Muscle of leg (tissue), 11 donors: Measurements from ENCODE around the gene ABCA2. TPM values are rescaled to one million over a fixed set of nuclear protein-coding genes. Genes with fewer than 3 reads are reported as not detected.
"Not testable (repeated sequence)": the region's sequence is repeated elsewhere in the genome, so short reads cannot be mapped to it uniquely, and the experiment has no call there.

Experiments used
- DNase-seq: peaks from one replicate; pipeline ENCODE4 v3.0.0; 2013
- H3K27ac ChIP-seq: one replicate; pipeline ENCODE4 v1.5.1; 2013; ENCODE audit warnings: mild to moderate bottlenecking, low read length, control low read depth
- H3K27me3 ChIP-seq: one replicate; pipeline ENCODE4 v1.6.1; 2013; ENCODE audit warnings: low read length; ENCODE audit not compliant: control insufficient read depth, insufficient read depth
- H3K36me3 ChIP-seq: one replicate; pipeline ENCODE4 v1.6.1; 2013; ENCODE audit warnings: low read length; ENCODE audit not compliant: control insufficient read depth, insufficient read depth
- H3K4me1 ChIP-seq: one replicate; pipeline ENCODE4 v1.6.1; 2013; ENCODE audit warnings: low read length; ENCODE audit not compliant: control insufficient read depth, insufficient read depth
- H3K4me3 ChIP-seq: one replicate; pipeline ENCODE4 v1.5.1; 2013; ENCODE audit warnings: low read length, control low read depth
- H3K9me3 ChIP-seq: replicated peaks from 2 replicates; pipeline ENCODE4 v1.6.1; 2013; ENCODE audit warnings: low read depth, low read length; ENCODE audit not compliant: control insufficient read depth
- WGBS: methylation state at CpG from one replicate; pipeline ENCODE4 v1.1.5; 2013; ENCODE audit warnings: missing lambda C conversion rate; ENCODE audit not compliant: insufficient coverage; 5-methylcytosine and 5-hydroxymethylcytosine counted together
- polyA plus RNA-seq, 8 donors: library from polyadenylated mRNA; unstranded; fragments of 120-200 nt; gene quantifications; one replicate each; pipeline versions ENCODE4 v1.2.1 to v1.2.3, GENCODE V29; 2013; ENCODE audit warnings: inconsistent platforms in 1 of 8, low replicate concordance in 1 of 8; ENCODE audit not compliant: insufficient read length in 8 of 8, insufficient read depth in 1 of 8
- total RNA-seq: library from RNA; stranded (reverse); fragments of 120-200 nt; gene quantifications from one replicate; pipeline ENCODE4 v1.2.4, GENCODE V29; 2013

ABCA2 gene
- total and polyA plus RNA-seq, 9 donors, result 8.3 to 24.8 (median 18.8) TPM

- peaks cover 2% of the 10 kb centered on the region for H3K27me3 ChIP-seq
- peak; percentile 54 for DNase-seq
- 44% methylated on average over 50 of the region's 55 CpGs for WGBS
- no peak overlapping the region for H3K27ac ChIP-seq
- no peaks in the 10 kb centered on the region for H3K36me3 ChIP-seq
- H3K4me1 ChIP-seq, result peaks cover 20% of the 10 kb centered on the region
- no peak overlapping the region for H3K4me3 ChIP-seq
- H3K9me3 ChIP-seq, result no peaks in the 10 kb centered on the region
Observed at GRCh38 chr9:137064027-137064879, 36.2 kb upstream of the ABCA2 start.

GRCh38 chr9:137063311-137064026 is 35.4 kb upstream of the ABCA2 start:
- Histone ChIP-seq H3K4me1 (peaks cover 13% of the 10 kb centered on the region), H3K27me3 (no peaks in the 10 kb centered on the region), H3K4me3 (no peak overlapping the region), H3K9me3 (no peaks in the 10 kb centered on the region), H3K27ac (no peak overlapping the region), H3K36me3 (no peaks in the 10 kb centered on the region)
- 77% methylated on average over 24 of the region's 26 CpGs for WGBS
- no peak for DNase-seq

- H3K27ac ChIP-seq, DNase-seq, H3K36me3 ChIP-seq, H3K4me3 ChIP-seq, H3K27me3 ChIP-seq, H3K9me3 ChIP-seq: not testable (repeated sequence)
- H3K4me1 ChIP-seq, result peaks cover 12% of the 10 kb centered on the region
- WGBS, result 73% methylated on average over 4 of the region's 9 CpGs
Observed at GRCh38 chr9:137062798-137063197, 34.8 kb upstream of the ABCA2 start.

GRCh38 chr9:137062384-137062783 is 34.3 kb upstream of the ABCA2 start:
- Histone ChIP-seq H3K9me3 (no peaks in the 10 kb centered on the region), H3K36me3 (no peaks in the 10 kb centered on the region), H3K4me1 (peaks cover 16% of the 10 kb centered on the region), H3K27me3 (no peaks in the 10 kb centered on the region), H3K4me3 (no peak overlapping the region), H3K27ac (no peak overlapping the region)
- DNase-seq, result no peak
- WGBS, result 87% methylated on average over 12 of the region's 15 CpGs

- no peak for DNase-seq
- Histone ChIP-seq H3K4me1 (peaks cover 41% of the 10 kb centered on the region), H3K27me3 (peaks cover 18% of the 10 kb centered on the region), H3K9me3 (no peaks in the 10 kb centered on the region), H3K36me3 (no peaks in the 10 kb centered on the region), H3K4me3 (no peak overlapping the region), H3K27ac (no peak overlapping the region)
- WGBS, result 70% methylated on average over 6 of the region's 9 CpGs
Observed at GRCh38 chr9:137058521-137059234, 30.6 kb upstream of the ABCA2 start.

DNA sequence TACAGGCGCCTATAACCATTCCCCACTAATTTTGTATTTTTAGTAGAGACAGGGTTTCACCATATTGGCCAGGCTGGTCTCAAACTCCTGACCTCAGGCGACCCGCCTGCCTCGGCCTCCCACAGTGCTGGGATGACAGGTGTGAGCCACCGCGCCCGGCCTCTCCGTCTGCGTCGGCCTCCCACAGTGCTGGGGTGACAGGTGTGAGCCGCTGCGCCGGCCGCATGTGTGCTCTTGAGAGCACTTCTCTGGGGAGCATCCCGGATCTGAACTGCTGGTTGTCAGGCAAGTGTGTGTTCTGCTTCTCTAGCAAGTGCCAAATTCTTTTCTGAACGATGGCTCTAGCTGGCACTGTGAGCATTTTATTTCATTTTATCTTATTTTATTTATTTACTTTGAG is 29.5 kb upstream of the ABCA2 start:
- H3K4me1 ChIP-seq, result peaks cover 51% of the 10 kb centered on the region
- peak overlapping the region; percentile 42 for H3K27ac ChIP-seq
- H3K36me3 ChIP-seq, result no peaks in the 10 kb centered on the region
- peaks cover 29% of the 10 kb centered on the region for H3K27me3 ChIP-seq
- no peak overlapping the region for H3K4me3 ChIP-seq
- peak; percentile 54 for DNase-seq
- no peaks in the 10 kb centered on the region for H3K9me3 ChIP-seq
- WGBS, result 45% methylated on average over 13 of the region's 16 CpGs

GRCh38 chr9:137056739-137057415 is 28.8 kb upstream of the ABCA2 start:
- Histone ChIP-seq H3K4me3 (no peak overlapping the region), H3K4me1 (peaks cover 54% of the 10 kb centered on the region), H3K27me3 (peaks cover 35% of the 10 kb centered on the region), H3K27ac (peak overlapping the region; percentile 42), H3K9me3 (no peaks in the 10 kb centered on the region), H3K36me3 (no peaks in the 10 kb centered on the region)
- peak; percentile 57 for DNase-seq
- 64% methylated on average over 8 of the region's 17 CpGs for WGBS

DNA sequence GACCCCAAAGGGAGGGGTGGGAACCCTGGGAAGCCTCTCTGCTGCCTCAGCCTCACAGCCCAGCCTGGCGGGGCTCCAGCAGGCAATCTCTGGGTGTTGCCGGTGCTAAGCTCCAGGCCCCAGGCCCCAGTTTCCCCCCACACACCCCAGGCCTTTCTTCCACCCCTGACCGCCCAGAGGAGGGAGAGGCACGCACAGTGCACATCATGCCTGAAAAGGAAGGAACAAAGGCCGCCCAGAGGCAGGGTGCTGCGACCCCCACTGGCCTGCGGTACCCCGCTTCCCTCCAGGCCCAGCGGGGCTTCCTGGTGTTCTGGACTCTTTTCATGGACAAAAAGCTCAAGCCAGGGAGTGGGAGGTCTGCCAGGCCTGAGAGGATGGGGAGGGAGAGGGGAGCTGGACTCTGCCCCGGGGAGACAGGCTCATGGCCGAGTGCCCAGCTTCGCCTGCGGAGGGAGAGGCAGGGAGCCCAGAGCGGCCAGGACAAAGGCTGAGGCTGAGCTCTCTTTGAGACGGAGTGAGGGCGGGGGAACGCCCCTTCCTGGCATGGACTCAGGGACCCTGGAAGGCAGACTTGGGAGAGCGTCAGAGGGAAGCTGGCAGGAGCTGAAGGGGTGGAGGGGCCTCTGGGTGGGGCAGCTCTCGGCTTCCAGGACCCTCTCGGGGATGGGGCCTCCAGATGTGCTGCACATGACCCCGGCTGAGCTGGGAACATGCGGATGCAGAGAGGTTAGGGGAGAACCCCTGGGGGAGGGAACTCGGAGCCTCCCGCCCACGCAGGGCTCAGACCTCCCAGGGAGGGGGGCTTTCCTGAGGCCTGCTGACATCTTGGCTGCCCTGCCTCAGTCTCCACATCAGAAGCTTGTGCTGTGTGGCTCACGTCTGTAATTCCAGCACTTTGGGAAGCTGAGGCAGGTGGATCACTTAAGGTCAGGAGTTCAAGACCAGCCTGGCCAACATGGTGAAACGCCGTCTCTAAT is 27.6 kb upstream of the ABCA2 start:
- Histone ChIP-seq H3K27me3 (peaks cover 46% of the 10 kb centered on the region), H3K4me1 (peaks cover 58% of the 10 kb centered on the region)

GRCh38 chr9:137054932-137055384 is 26.9 kb upstream of the ABCA2 start:
- no peaks in the 10 kb centered on the region for H3K36me3 ChIP-seq
- 44% methylated on average over 14 of the region's 17 CpGs for WGBS
- DNase-seq, result no peak
- peak overlapping the region; percentile 78 for H3K27ac ChIP-seq
- no peak overlapping the region for H3K4me3 ChIP-seq
- peaks cover 53% of the 10 kb centered on the region for H3K27me3 ChIP-seq
- no peaks in the 10 kb centered on the region for H3K9me3 ChIP-seq
- peaks cover 58% of the 10 kb centered on the region for H3K4me1 ChIP-seq

More for the DNA sequence above, 27.6 kb upstream of the ABCA2 start:
- H3K9me3 ChIP-seq, result no peaks in the 10 kb centered on the region
- H3K4me3 ChIP-seq, result no peak overlapping the region
- peak; percentile 96 for DNase-seq
- H3K36me3 ChIP-seq, result no peaks in the 10 kb centered on the region
- 18% methylated on average over 14 of the region's 28 CpGs for WGBS
- H3K27ac ChIP-seq, result peak overlapping the region; percentile 78
